HepG2 (cell line): ENCODE data around the gene SERPINF2. TPM values are rescaled to one million over a fixed set of nuclear protein-coding genes. Genes with fewer than 3 reads are reported as not detected.

Experiments used
- ARNTL ChIP-seq: sonication (generic); formaldehyde crosslinking; IDR thresholded peaks from 2 replicates; pipeline ENCODE4 v1.4.0; 2020; ENCODE audit warnings: mild to moderate bottlenecking, missing genetic modification reagents
- ATM ChIP-seq: fragments of 450-650 bp; IDR thresholded peaks from 2 replicates; pipeline ENCODE4 v1.7.1; 2017; ENCODE audit warnings: mild to moderate bottlenecking, borderline replicate concordance
- CEBPG ChIP-seq: IDR thresholded peaks from 2 replicates; pipeline ENCODE4 v1.6.1; 2016
- ELF4 ChIP-seq: sonication (generic); formaldehyde crosslinking; IDR thresholded peaks from 2 replicates; pipeline ENCODE4 v1.5.0; 2020; ENCODE audit warnings: missing genetic modification reagents, mild to moderate bottlenecking, moderate library complexity, borderline replicate concordance
- HNRNPL ChIP-seq: fragments of 200-400 bp; formaldehyde crosslinking; IDR thresholded peaks from 2 replicates; pipeline ENCODE4 v1.6.1; 2017; ENCODE audit warnings: mild to moderate bottlenecking, low read depth, low read length
- MXI1 ChIP-seq: IDR thresholded peaks from 3 replicates; pipeline ENCODE4 v1.6.1; 2012; ENCODE audit warnings: low read depth, low read length, inconsistent platforms, borderline replicate concordance
- NFE2L1 ChIP-seq: sonication (generic); formaldehyde crosslinking; IDR thresholded peaks from 2 replicates; pipeline ENCODE4 v1.4.0; 2020; ENCODE audit warnings: missing genetic modification reagents, mild to moderate bottlenecking, borderline replicate concordance
- PHF8 ChIP-seq: sonication (generic); formaldehyde crosslinking; IDR thresholded peaks from 2 replicates; pipeline ENCODE4 v1.5.0; 2020; ENCODE audit warnings: missing genetic modification reagents
- RFX5 ChIP-seq: IDR thresholded peaks from 2 replicates; pipeline ENCODE4 v1.6.1; 2011; ENCODE audit warnings: low read depth, low read length, improper control_type of control experiment
- RXRB ChIP-seq: IDR thresholded peaks from 2 replicates; pipeline ENCODE4 v1.6.1; 2016; ENCODE audit warnings: borderline replicate concordance, missing genetic modification reagents, missing compliant biosample characterization
- SNAI1 ChIP-seq: sonication (generic); formaldehyde crosslinking; IDR thresholded peaks from 2 replicates; pipeline ENCODE4 v1.5.0; 2020; ENCODE audit warnings: mild to moderate bottlenecking, missing genetic modification reagents, borderline replicate concordance
- SRY ChIP-seq: sonication (generic); formaldehyde crosslinking; IDR thresholded peaks from 2 replicates; pipeline ENCODE4 v1.8.0; 2022; ENCODE audit warnings: mild to moderate bottlenecking, missing genetic modification reagents
- ZNF232 ChIP-seq: sonication (generic); formaldehyde crosslinking; IDR thresholded peaks from 2 replicates; pipeline ENCODE4 v1.4.0; 2020; ENCODE audit warnings: missing genetic modification reagents, borderline replicate concordance
- ZNF333 ChIP-seq: sonication (generic); formaldehyde crosslinking; IDR thresholded peaks from 2 replicates; pipeline ENCODE4 v1.4.0; 2020; ENCODE audit warnings: mild to moderate bottlenecking, missing genetic modification reagents, borderline replicate concordance
- ZNF34 ChIP-seq: sonication (generic); formaldehyde crosslinking; IDR thresholded peaks from 2 replicates; pipeline ENCODE4 v1.4.0; 2020; ENCODE audit warnings: mild to moderate bottlenecking, missing genetic modification reagents, borderline replicate concordance
- ZNF564 ChIP-seq: sonication (generic); formaldehyde crosslinking; IDR thresholded peaks from 2 replicates; pipeline ENCODE4 v1.8.1; 2023; ENCODE audit warnings: mild to moderate bottlenecking, missing genetic modification reagents
- ZNF678 ChIP-seq: sonication (generic); formaldehyde crosslinking; IDR thresholded peaks from 2 replicates; pipeline ENCODE4 v1.4.0; 2020; ENCODE audit warnings: mild to moderate bottlenecking, missing genetic modification reagents
- polyA plus RNA-seq, 8 experiments: library from polyadenylated mRNA; depleted of rRNA in 3 of 8; stranded (reverse) in 7 of 8; unstranded in 1 of 8; fragments of >200 nt; fragmentation: Illumina TruSeq in 4 of 8; extraction: Trizol in 4 of 8; gene quantifications; 2 replicates each; pipeline versions ENCODE4 v1.2.1 to v1.2.3, GENCODE V29; 2011 to 2016; ENCODE audit warnings: low read depth in 4 of 8, missing spikeins in 1 of 8, mixed read lengths in 1 of 8; ENCODE audit not compliant: insufficient read depth in 1 of 8
- total RNA-seq, 5 experiments: library from RNA; depleted of rRNA; stranded (reverse); fragments of >200 nt; fragmentation: Illumina TruSeq; extraction: Trizol; gene quantifications; 2 replicates each; pipeline ENCODE4 v1.2.3, GENCODE V29; 2016; ENCODE audit warnings: low read depth in 1 of 5
- TF ChIP-seq, protein P1 (sequence below): IDR thresholded peaks from 2 replicates; pipeline ENCODE4 v1.6.1; 2018; ENCODE audit warnings: missing genetic modification reagents, mild to moderate bottlenecking, missing compliant biosample characterization
- TF ChIP-seq, protein P2 (sequence below): IDR thresholded peaks from 2 replicates; pipeline ENCODE4 v1.6.1; 2016; ENCODE audit warnings: missing biosample characterization, missing genetic modification reagents, low read depth
- TF ChIP-seq, protein P3 (sequence below): sonication (generic); formaldehyde crosslinking; IDR thresholded peaks from 2 replicates; pipeline ENCODE4; 2020; ENCODE audit warnings: missing genetic modification reagents, mild to moderate bottlenecking, borderline replicate concordance
- TF ChIP-seq, protein P4 (sequence below): sonication (generic); formaldehyde crosslinking; IDR thresholded peaks from 2 replicates; pipeline ENCODE4 v1.4.0; 2020; ENCODE audit warnings: missing genetic modification reagents
- TF ChIP-seq, protein P5 (sequence below): sonication (generic); formaldehyde crosslinking; IDR thresholded peaks from 2 replicates; pipeline ENCODE4 v1.8.0; 2022; ENCODE audit warnings: mild to moderate bottlenecking, missing genetic modification reagents, moderate library complexity

Gene SERPINF2
- total and polyA plus RNA-seq, 2 of the 13 experiments (the other 11 are each of a cell fraction or from before 2014, with no cell fraction given), result 309 to 548 TPM

DNA sequence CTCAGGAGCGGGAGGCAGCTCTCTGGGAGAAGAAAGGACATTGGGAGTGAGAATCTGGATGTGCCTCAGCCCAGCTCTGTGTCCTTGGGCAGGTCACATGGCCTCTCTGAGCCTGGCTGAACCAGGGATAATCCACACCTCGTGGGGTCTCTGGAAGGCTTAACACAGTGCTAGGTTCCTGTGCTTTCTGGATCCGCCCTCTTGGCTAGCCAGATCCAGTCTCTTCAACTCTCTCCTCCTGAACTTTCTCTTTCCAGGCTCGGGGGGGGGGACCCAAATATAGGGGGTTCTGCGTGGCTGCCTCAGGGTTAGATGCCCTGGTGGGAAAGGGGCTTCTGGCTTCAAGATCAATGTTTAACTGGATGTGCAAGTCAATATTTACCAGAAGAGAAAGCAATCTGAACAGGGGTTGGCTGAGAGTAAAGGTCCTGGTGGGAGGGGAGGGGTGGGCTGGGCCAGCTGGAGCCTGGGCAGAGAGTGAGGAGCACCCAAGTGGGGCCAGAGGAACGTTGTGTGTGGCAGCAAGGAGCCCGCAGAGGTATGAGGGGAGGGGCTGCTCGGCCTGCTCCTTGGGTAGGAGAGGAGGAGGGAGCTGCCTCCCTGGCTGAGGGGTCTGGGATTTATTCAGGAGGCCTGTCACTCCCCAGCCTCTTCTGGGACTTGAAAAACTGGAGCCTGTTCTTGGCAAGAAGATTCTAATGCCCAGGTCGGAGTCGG, at the start of gene SERPINF2 (continued):
- TF ChIP-seq, protein P1, sequence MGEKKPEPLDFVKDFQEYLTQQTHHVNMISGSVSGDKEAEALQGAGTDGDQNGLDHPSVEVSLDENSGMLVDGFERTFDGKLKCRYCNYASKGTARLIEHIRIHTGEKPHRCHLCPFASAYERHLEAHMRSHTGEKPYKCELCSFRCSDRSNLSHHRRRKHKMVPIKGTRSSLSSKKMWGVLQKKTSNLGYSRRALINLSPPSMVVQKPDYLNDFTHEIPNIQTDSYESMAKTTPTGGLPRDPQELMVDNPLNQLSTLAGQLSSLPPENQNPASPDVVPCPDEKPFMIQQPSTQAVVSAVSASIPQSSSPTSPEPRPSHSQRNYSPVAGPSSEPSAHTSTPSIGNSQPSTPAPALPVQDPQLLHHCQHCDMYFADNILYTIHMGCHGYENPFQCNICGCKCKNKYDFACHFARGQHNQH (CRISPR knock-in tag), result peak; percentile 15; the same call in 1 of the 2 replicates
- TF ChIP-seq NFE2L1 (CRISPR knock-in tag), result no peak
- TF ChIP-seq, protein P2, sequence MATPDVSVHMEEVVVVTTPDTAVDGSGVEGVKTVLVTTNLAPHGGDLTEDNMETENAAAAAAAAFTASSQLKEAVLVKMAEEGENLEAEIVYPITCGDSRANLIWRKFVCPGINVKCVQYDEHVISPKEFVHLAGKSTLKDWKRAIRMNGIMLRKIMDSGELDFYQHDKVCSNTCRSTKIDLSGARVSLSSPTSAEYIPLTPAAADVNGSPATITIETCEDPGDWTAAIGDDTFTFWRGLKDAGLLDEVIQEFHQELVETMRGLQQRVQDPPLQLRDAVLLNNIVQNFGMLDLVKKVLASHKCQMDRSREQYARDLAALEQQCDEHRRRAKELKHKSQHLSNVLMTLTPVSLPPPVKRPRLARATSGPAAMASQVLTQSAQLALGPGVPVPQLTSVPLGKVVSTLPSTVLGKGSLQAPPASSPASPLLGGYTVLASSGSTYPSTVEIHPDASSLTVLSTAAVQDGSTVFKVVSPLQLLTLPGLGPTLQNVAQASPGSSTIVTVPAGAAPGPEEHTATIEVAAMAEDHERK, result no peak
- TF ChIP-seq RXRB (CRISPR knock-in tag), result peak; percentile 75
- no peak for TF ChIP-seq SNAI1 (CRISPR knock-in tag)
- TF ChIP-seq, protein P3, sequence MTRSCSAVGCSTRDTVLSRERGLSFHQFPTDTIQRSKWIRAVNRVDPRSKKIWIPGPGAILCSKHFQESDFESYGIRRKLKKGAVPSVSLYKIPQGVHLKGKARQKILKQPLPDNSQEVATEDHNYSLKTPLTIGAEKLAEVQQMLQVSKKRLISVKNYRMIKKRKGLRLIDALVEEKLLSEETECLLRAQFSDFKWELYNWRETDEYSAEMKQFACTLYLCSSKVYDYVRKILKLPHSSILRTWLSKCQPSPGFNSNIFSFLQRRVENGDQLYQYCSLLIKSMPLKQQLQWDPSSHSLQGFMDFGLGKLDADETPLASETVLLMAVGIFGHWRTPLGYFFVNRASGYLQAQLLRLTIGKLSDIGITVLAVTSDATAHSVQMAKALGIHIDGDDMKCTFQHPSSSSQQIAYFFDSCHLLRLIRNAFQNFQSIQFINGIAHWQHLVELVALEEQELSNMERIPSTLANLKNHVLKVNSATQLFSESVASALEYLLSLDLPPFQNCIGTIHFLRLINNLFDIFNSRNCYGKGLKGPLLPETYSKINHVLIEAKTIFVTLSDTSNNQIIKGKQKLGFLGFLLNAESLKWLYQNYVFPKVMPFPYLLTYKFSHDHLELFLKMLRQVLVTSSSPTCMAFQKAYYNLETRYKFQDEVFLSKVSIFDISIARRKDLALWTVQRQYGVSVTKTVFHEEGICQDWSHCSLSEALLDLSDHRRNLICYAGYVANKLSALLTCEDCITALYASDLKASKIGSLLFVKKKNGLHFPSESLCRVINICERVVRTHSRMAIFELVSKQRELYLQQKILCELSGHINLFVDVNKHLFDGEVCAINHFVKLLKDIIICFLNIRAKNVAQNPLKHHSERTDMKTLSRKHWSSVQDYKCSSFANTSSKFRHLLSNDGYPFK (CRISPR knock-in tag), result no peak
- peak; percentile 58 for TF ChIP-seq PHF8
- no peak for TF ChIP-seq CEBPG (CRISPR knock-in tag)
- no peak for TF ChIP-seq ZNF34 (CRISPR knock-in tag)
- TF ChIP-seq SRY (CRISPR knock-in tag), result 0 out of 2 replicates have a peak, but pooled peaks have one; percentile 34
- TF ChIP-seq, protein P4, sequence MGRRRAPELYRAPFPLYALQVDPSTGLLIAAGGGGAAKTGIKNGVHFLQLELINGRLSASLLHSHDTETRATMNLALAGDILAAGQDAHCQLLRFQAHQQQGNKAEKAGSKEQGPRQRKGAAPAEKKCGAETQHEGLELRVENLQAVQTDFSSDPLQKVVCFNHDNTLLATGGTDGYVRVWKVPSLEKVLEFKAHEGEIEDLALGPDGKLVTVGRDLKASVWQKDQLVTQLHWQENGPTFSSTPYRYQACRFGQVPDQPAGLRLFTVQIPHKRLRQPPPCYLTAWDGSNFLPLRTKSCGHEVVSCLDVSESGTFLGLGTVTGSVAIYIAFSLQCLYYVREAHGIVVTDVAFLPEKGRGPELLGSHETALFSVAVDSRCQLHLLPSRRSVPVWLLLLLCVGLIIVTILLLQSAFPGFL, result no peak
- 0 out of 2 replicates have a peak, but pooled peaks have one; percentile 24 for TF ChIP-seq ZNF333 (CRISPR knock-in tag)
- TF ChIP-seq ATM, result no peak
- TF ChIP-seq ZNF564 (CRISPR knock-in tag), result peak; percentile 53; the same call in 1 of the 2 replicates
- TF ChIP-seq ARNTL, result peak; percentile 72; the same call in 1 of the 2 replicates
- TF ChIP-seq RFX5, result no peak
- TF ChIP-seq ZNF678 (CRISPR knock-in tag), result no peak
- no peak for TF ChIP-seq ZNF232
- TF ChIP-seq MXI1, result no peak
- no peak for TF ChIP-seq ELF4 (CRISPR knock-in tag)
- peak; percentile 79; the same call in 1 of the 2 replicates for TF ChIP-seq HNRNPL
- TF ChIP-seq, protein P5, sequence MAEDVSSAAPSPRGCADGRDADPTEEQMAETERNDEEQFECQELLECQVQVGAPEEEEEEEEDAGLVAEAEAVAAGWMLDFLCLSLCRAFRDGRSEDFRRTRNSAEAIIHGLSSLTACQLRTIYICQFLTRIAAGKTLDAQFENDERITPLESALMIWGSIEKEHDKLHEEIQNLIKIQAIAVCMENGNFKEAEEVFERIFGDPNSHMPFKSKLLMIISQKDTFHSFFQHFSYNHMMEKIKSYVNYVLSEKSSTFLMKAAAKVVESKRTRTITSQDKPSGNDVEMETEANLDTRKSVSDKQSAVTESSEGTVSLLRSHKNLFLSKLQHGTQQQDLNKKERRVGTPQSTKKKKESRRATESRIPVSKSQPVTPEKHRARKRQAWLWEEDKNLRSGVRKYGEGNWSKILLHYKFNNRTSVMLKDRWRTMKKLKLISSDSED, result no peak
